PC-3 (cell line): ENCODE results near the gene REM1. TPM values are rescaled to one million over a fixed set of nuclear protein-coding genes. Genes with fewer than 3 reads are reported as not detected.

ENCODE experiments used
- ATAC-seq: fragments of 200-7000 bp; cut with Tn5 transposase; 2 replicates; pipeline ENCODE4 v1.9.1; 2020; ENCODE audit warnings: mild to moderate bottlenecking, moderate library complexity
- BruUV-seq: library from RNA; stranded (reverse); fragments of 400-500 nt; replicated peaks from 2 replicates; lab custom pipeline; 2021; lab: Mats Ljungman, UMichigan
- CTCF ChIA-PET: fragments of 300-600 bp; sonication (Branson Sonifier 250); formaldehyde crosslinking; loops from one replicate; lab custom pipeline; 2022; ENCODE audit warnings: antibody characterized with exemption; lab: Charles Lee
- POLR2A ChIA-PET: fragments of 300-600 bp; sonication (Branson Sonifier 250); formaldehyde crosslinking; loops from one replicate; lab custom pipeline; 2022; ENCODE audit warnings: antibody characterized with exemption; ENCODE audit not compliant: unreplicated experiment; lab: Charles Lee
- DNase-seq: peaks from one replicate; pipeline ENCODE4 v3.0.0-alpha.2; 2015
- H2AFZ ChIP-seq: fragments of 300-600 bp; sonication (generic); 2 replicates; pipeline ENCODE4 v1.6.0; 2016; ENCODE audit warnings: antibody characterized with exemption, low read length
- H3F3A ChIP-seq: fragments of 300-600 bp; sonication (generic); one replicate; pipeline ENCODE4 v1.6.0; 2017; ENCODE audit warnings: antibody characterized with exemption, low read length, control low read depth, mild to moderate bottlenecking; ENCODE audit not compliant: unreplicated experiment
- H3K27ac ChIP-seq: fragments of 300-600 bp; sonication (generic); 2 replicates; pipeline ENCODE4 v1.5.1; 2016; ENCODE audit warnings: mild to moderate bottlenecking, low read length
- H3K27me3 ChIP-seq: fragments of 300-600 bp; sonication (generic); 2 replicates; pipeline ENCODE4 v1.6.1; 2016; ENCODE audit warnings: low read length, mixed read lengths
- H3K36me3 ChIP-seq: fragments of 300-600 bp; sonication (generic); 2 replicates; pipeline ENCODE4 v1.6.1; 2016; ENCODE audit warnings: low read depth, mixed run types, low read length, mixed read lengths
- H3K4me1 ChIP-seq: fragments of 300-600 bp; sonication (generic); 2 replicates; pipeline ENCODE4 v1.5.1; 2016; ENCODE audit warnings: low read length; ENCODE audit not compliant: insufficient read depth
- H3K4me2 ChIP-seq: fragments of 300-600 bp; sonication (generic); 2 replicates; pipeline ENCODE4 v1.6.0; 2016; ENCODE audit warnings: low read length
- H3K4me3 ChIP-seq: fragments of 300-600 bp; sonication (generic); 2 replicates; pipeline ENCODE4 v1.5.1; 2016; ENCODE audit warnings: mild to moderate bottlenecking, low read length, mixed read lengths
- H3K79me2 ChIP-seq: fragments of 300-600 bp; sonication (generic); 2 replicates; pipeline ENCODE4 v1.6.1; 2017; ENCODE audit warnings: low read length, mixed read lengths
- H3K9ac ChIP-seq: fragments of 300-600 bp; sonication (generic); 2 replicates; pipeline ENCODE4 v1.6.0; 2016; ENCODE audit warnings: mild to moderate bottlenecking, low read length
- H3K9me2 ChIP-seq: fragments of 300-600 bp; sonication (generic); replicated peaks from 2 replicates; pipeline ENCODE4 v1.6.1; 2016; ENCODE audit warnings: mixed run types, low read length, mixed read lengths
- H3K9me3 ChIP-seq: fragments of 300-600 bp; sonication (generic); 2 replicates; pipeline ENCODE4 v1.6.1; 2016; ENCODE audit warnings: low read length, mixed read lengths
- H4K20me1 ChIP-seq: fragments of 300-600 bp; sonication (generic); 2 replicates; pipeline ENCODE4 v1.6.1; 2016; ENCODE audit warnings: low read length, mixed read lengths
- EZH2 ChIP-seq: fragments of 300-600 bp; sonication (generic); IDR thresholded peaks from one replicate; pipeline ENCODE4 v1.6.1; 2017; ENCODE audit warnings: antibody characterized with exemption, mild to moderate bottlenecking, low read length; ENCODE audit not compliant: unreplicated experiment
- EZH2phosphoT487 ChIP-seq: fragments of 300-600 bp; sonication (generic); IDR thresholded peaks from 2 replicates; pipeline ENCODE4 v1.6.1; 2018; ENCODE audit warnings: mild to moderate bottlenecking, antibody characterized with exemption, low read length, borderline replicate concordance
- intact Hi-C: fragments of 100-400 bp; cut with micrococcal nuclease; formaldehyde crosslinking; loops from 2 replicates; pipeline ENCODE4 v1.9.0; 2023
- total RNA-seq: library from RNA; depleted of rRNA; stranded (reverse); fragments of >200 nt; gene quantifications from 2 replicates; pipeline ENCODE4 v1.2.3, GENCODE V29; 2014
- TF ChIP-seq, protein P1 (sequence below): fragments of 300-600 bp; sonication (generic); conservative IDR thresholded peaks from 2 replicates; pipeline ENCODE4 v1.5.1; 2017; ENCODE audit warnings: antibody characterized with exemption, low read depth, mild to moderate bottlenecking, low read length

Gene REM1
- total RNA-seq, 1 experiment from 2014 or later, result not detected

DNA sequence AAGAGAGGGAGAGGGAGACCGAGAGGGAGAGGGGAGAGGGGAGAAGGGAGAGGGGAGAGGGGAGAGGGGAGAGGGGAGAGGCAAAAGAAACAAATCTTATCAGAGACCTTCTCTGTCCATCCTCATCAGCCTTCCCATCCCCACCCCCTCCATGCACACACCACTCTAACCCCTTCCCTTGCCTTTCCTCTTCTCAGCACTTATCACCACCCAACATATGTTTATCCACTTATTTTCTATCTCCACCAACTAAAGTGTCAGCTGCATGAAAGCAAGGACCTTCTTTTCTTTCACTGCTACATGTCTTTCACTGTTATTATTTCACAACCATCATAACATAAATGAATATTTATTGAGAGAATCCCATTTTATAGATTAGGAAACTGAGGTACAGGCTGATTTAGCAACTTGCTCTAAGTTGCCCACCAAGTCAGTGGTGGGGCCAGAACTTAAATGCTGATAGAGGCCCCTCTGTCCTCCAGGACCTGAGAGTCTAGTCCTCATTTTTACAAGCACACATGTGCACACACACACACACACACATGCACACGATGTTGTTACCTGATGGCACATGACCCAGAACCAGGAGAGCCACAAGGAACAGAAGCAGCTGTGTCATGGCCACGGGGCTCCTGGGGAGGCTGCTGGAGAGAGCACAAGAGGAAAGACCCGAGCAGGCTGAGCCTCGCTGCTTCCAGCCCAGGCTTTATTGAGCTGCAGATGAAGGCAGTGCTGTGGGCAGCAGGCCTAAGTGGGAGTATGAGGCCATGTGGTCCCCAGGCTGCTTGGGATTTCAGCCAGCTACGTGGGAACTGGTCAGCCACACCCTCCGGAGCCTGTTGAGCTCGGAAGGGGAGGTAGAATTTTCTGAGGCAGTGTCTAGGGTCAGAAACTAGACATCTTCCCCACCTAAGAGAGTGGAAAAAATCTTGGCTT is 2.4 kb upstream of the REM1 start:
- Histone ChIP-seq H3K9ac (no peak overlapping the region), H3K27ac (no peak overlapping the region), H3K9me2 (no peaks in the 10 kb centered on the region), H3F3A (no peaks in the 10 kb centered on the region), H3K27me3 (peaks cover 35% of the 10 kb centered on the region), H3K4me3 (no peak overlapping the region), H3K79me2 (no peaks in the 10 kb centered on the region), H4K20me1 (no peaks in the 10 kb centered on the region), H3K4me1 (no peaks in the 10 kb centered on the region), H3K9me3 (no peaks in the 10 kb centered on the region), H3K36me3 (no peaks in the 10 kb centered on the region), H2AFZ (no peak overlapping the region), H3K4me2 (no peak overlapping the region)
- POLR2A ChIA-PET, result no interaction called here
- intact Hi-C loops, result no loop called here
- ATAC-seq, result no peak
- BruUV-seq, result no TSS peak
- TF ChIP-seq EZH2phosphoT487 (no peak), EZH2 (no peak)
- no peak for DNase-seq
- CTCF ChIA-PET, result interaction anchor here (0.5 kb wide), 1 partner anchor 58 kb away, joined by 4 read pairs; no protein-coding TSS in a partner anchor

DNA sequence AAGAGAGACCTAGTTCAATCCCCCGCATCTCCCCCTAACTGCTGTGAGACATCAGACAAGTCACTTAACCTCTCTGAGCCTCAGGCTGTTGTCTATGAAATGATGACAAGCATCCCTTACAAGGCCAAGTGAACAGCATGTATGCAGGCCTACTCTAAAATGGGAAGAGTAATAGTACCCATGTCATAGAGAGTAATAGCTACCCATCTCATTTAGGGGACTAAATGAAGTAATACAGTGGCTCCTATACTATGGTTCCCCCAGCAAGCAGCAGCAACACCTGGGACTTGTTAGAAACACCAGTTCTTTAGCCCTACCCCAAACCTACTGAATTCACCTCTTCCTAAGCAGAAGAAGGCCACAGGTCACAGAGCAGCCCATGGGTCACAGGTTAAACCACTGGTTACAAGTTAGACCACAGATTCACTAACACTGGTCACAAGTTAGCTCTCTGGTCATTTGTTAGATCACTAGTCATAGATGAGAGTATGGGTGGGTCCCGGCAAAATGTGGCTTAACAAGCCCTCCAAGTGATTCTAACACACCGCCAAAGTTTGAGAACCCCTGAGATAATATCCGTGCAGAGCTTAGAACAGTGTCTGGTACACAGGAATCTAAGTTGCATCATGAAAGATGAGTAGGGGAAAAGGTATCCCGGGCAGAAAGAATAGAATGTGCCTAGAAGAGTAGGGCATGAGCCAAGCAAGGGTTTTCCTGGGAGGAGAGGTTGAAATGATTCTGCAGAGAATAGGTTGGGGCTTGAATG is 1.6 kb upstream of the REM1 start:
- H3F3A ChIP-seq, result no peaks in the 10 kb centered on the region
- intact Hi-C loops, result no loop called here
- H3K27ac ChIP-seq, result no peak overlapping the region
- H3K4me2 ChIP-seq, result no peak overlapping the region
- no peak overlapping the region for H3K9ac ChIP-seq
- H3K27me3 ChIP-seq, result peaks cover 41% of the 10 kb centered on the region
- H3K79me2 ChIP-seq, result no peaks in the 10 kb centered on the region
- H2AFZ ChIP-seq, result no peak overlapping the region
- ChIA-PET CTCF (no interaction called here), POLR2A (no interaction called here)
- no peak overlapping the region for H3K4me3 ChIP-seq
- H3K4me1 ChIP-seq, result no peaks in the 10 kb centered on the region
- H4K20me1 ChIP-seq, result no peaks in the 10 kb centered on the region
- ATAC-seq, result no peak
- no peaks in the 10 kb centered on the region for H3K9me3 ChIP-seq
- no peak for DNase-seq
- TF ChIP-seq, protein P1, sequence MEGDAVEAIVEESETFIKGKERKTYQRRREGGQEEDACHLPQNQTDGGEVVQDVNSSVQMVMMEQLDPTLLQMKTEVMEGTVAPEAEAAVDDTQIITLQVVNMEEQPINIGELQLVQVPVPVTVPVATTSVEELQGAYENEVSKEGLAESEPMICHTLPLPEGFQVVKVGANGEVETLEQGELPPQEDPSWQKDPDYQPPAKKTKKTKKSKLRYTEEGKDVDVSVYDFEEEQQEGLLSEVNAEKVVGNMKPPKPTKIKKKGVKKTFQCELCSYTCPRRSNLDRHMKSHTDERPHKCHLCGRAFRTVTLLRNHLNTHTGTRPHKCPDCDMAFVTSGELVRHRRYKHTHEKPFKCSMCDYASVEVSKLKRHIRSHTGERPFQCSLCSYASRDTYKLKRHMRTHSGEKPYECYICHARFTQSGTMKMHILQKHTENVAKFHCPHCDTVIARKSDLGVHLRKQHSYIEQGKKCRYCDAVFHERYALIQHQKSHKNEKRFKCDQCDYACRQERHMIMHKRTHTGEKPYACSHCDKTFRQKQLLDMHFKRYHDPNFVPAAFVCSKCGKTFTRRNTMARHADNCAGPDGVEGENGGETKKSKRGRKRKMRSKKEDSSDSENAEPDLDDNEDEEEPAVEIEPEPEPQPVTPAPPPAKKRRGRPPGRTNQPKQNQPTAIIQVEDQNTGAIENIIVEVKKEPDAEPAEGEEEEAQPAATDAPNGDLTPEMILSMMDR, result no peak
- no peak for TF ChIP-seq EZH2phosphoT487
- TF ChIP-seq EZH2, result no peak
- H3K36me3 ChIP-seq, result no peaks in the 10 kb centered on the region
- no peaks in the 10 kb centered on the region for H3K9me2 ChIP-seq
- no TSS peak for BruUV-seq

DNA sequence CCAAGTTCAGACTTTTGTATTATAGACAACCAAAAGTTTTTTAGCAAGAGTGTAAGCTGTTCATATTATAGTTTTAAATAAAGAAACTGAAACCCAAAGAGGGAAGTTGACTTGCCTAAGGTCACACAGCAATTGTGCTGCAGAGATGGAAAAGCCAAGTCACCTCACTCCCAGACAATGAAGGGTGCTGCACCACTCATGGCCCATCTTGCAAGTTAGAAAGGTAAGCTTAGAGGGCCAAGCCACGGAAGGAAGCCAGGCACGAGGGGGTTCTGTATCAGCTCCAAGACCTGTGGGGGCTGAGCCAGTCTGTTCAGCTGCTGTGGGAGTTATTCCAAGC is 1.0 kb upstream of the REM1 start:
- Histone ChIP-seq H3F3A (no peaks in the 10 kb centered on the region), H3K27ac (no peak overlapping the region), H3K9me3 (no peaks in the 10 kb centered on the region), H4K20me1 (no peaks in the 10 kb centered on the region), H3K9me2 (no peaks in the 10 kb centered on the region), H3K4me2 (no peak overlapping the region), H3K79me2 (no peaks in the 10 kb centered on the region), H3K4me3 (no peak overlapping the region), H3K9ac (no peak overlapping the region), H3K36me3 (no peaks in the 10 kb centered on the region), H3K4me1 (no peaks in the 10 kb centered on the region), H2AFZ (no peak overlapping the region), H3K27me3 (peaks cover 43% of the 10 kb centered on the region)
- intact Hi-C loops, result no loop called here
- TF ChIP-seq EZH2, result no peak
- DNase-seq (no peak), ATAC-seq (no peak)
- ChIA-PET CTCF (no interaction called here), POLR2A (no interaction called here)
- BruUV-seq, result no TSS peak
